22Rv1 (cell line): ENCODE measurements around the gene RRM2.
"Not testable (repeated sequence)": the region's sequence is repeated elsewhere in the genome, so short reads cannot be mapped to it uniquely, and the experiment has no call there.

Source experiments
- ZFX ChIP-seq: fragments of 450-650 bp; IDR thresholded peaks from 2 replicates; pipeline ENCODE4 v1.6.1; 2017; ENCODE audit warnings: antibody characterized with exemption, borderline replicate concordance
- TF ChIP-seq, protein P1 (sequence below): fragments of 450-650 bp; IDR thresholded peaks from 2 replicates; pipeline ENCODE4 v1.5.1; 2017; ENCODE audit warnings: mild to moderate bottlenecking

DNA sequence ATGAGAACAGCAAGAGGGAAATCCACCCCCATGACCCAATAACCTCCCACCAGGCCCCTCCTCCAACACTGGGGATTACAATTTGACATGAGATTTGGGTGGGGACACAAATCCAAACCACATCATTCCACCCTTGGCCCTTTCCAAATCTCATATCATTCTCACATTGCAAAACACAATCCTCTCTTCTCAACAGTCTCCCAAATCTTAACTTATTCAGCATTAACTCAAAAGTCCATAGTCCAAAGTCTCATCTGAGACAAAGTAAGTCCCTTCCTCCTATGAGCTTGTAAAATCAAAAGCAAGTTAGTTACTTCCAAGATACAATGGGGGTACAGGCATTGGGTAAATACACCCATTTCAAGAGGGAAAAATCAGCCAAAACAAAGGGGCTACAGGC, 17.6 kb upstream of the RRM2 start:
- TF ChIP-seq, protein P1, sequence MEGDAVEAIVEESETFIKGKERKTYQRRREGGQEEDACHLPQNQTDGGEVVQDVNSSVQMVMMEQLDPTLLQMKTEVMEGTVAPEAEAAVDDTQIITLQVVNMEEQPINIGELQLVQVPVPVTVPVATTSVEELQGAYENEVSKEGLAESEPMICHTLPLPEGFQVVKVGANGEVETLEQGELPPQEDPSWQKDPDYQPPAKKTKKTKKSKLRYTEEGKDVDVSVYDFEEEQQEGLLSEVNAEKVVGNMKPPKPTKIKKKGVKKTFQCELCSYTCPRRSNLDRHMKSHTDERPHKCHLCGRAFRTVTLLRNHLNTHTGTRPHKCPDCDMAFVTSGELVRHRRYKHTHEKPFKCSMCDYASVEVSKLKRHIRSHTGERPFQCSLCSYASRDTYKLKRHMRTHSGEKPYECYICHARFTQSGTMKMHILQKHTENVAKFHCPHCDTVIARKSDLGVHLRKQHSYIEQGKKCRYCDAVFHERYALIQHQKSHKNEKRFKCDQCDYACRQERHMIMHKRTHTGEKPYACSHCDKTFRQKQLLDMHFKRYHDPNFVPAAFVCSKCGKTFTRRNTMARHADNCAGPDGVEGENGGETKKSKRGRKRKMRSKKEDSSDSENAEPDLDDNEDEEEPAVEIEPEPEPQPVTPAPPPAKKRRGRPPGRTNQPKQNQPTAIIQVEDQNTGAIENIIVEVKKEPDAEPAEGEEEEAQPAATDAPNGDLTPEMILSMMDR = not testable (repeated sequence)
- not testable (repeated sequence) for TF ChIP-seq ZFX
